Activated CD4-positive, alpha-beta T cell treated with anti-CD3 and anti-CD28 coated beads for 36 hours (primary cell): Measurements from ENCODE around the gene ATP1A1. TPM values are rescaled to one million over a fixed set of nuclear protein-coding genes. Genes with fewer than 3 reads are reported as not detected.
A peak's percentile ranks its signal among the peaks of the same experiment; 100 is the strongest.

ENCODE experiments used
- ATAC-seq: fragments of 200-7000 bp; cut with Tn5 transposase; one replicate; pipeline ENCODE4 v1.10.0; 2021; ENCODE audit warnings: mild to moderate bottlenecking, moderate library complexity
- CTCF ChIA-PET: fragments of 350-600 bp; sonication (Branson Sonifier 250); formaldehyde crosslinking; loops from one replicate; lab custom pipeline; 2021; ENCODE audit warnings: antibody characterized with exemption; lab: Charles Lee
- POLR2A ChIA-PET: fragments of 350-600 bp; sonication (Branson Sonifier 250); formaldehyde crosslinking; loops from one replicate; lab custom pipeline; 2021; ENCODE audit warnings: antibody characterized with exemption, inconsistent platforms; lab: Charles Lee
- DNase-seq: peaks from one replicate; pipeline ENCODE4 v3.0.0-alpha.2; 2020
- H3K27ac Mint-ChIP-seq: one replicate; pipeline ENCODE4 v1.8.0; 2021; ENCODE audit warnings: mixed read lengths
- H3K27me3 Mint-ChIP-seq: one replicate; pipeline ENCODE4 v1.8.0; 2021; ENCODE audit warnings: mixed read lengths
- H3K36me3 Mint-ChIP-seq: one replicate; pipeline ENCODE4 v1.8.0; 2021; ENCODE audit warnings: low read depth, mixed read lengths
- H3K4me1 Mint-ChIP-seq: one replicate; pipeline ENCODE4 v1.8.0; 2021; ENCODE audit warnings: mixed read lengths
- H3K4me3 Mint-ChIP-seq: one replicate; pipeline ENCODE4 v1.8.0; 2021; ENCODE audit warnings: mild to moderate bottlenecking, moderate library complexity, mixed read lengths
- H3K9me3 Mint-ChIP-seq: one replicate; pipeline ENCODE4 v1.8.0; 2021; ENCODE audit warnings: low read depth, mixed read lengths
- intact Hi-C, 2 experiments: fragments of 100-400 bp; cut with DNase I in 1 of 2; cut with micrococcal nuclease in 1 of 2; formaldehyde crosslinking; loops; one replicate each; pipeline versions ENCODE4 v1.14.2 to v1.15.1; 2022 to 2024; cut with DNase I, micrococcal nuclease
- total RNA-seq, 2 experiments: library from RNA; stranded (reverse); gene quantifications; one replicate each; pipeline ENCODE4 v1.2.3, GENCODE V29; 2021

The ATP1A1 gene
- total RNA-seq, 2 experiments from 2014 or later: 247 to 257 TPM

DNA sequence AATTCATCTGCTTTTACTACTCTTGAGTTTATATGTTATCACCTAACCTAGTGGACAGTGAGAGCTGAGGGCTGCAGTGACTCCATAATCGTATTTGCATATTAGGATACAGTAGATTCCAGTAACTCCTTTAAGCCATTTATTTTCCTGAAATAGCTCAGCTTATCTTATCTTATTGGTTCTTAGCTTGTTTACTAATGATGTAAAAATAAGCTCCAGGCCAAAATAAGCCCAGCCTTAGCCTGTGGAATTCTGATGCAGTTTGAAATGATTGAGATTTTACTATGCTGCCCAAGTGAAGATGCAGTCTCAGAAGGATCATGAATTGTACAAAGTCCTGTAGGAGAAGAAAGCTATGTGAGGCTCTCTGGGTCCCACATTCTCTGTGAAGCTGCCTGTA lies 18.1 kb downstream of the ATP1A1 start:
- Mint-ChIP-seq H3K4me3 (no peak overlapping the region), H3K27me3 (no peaks in the 10 kb centered on the region), H3K4me1 (peaks cover 55% of the 10 kb centered on the region), H3K27ac (peak overlapping the region; percentile 73), H3K36me3 (peaks cover 79% of the 10 kb centered on the region), H3K9me3 (no peaks in the 10 kb centered on the region)
- no peak for DNase-seq
- no peak for ATAC-seq
- POLR2A ChIA-PET: interaction anchor here (0.7 kb wide), 1 partner anchor 346 kb away, joined by 4 read pairs; no protein-coding TSS in a partner anchor
- intact Hi-C loops: no loop called here
- CTCF ChIA-PET: interaction anchor here (0.7 to 1.8 kb wide), 7 partner anchors 8 to 222 kb away, joined by 3 to 11 read pairs (median 3); no protein-coding TSS in a partner anchor

DNA sequence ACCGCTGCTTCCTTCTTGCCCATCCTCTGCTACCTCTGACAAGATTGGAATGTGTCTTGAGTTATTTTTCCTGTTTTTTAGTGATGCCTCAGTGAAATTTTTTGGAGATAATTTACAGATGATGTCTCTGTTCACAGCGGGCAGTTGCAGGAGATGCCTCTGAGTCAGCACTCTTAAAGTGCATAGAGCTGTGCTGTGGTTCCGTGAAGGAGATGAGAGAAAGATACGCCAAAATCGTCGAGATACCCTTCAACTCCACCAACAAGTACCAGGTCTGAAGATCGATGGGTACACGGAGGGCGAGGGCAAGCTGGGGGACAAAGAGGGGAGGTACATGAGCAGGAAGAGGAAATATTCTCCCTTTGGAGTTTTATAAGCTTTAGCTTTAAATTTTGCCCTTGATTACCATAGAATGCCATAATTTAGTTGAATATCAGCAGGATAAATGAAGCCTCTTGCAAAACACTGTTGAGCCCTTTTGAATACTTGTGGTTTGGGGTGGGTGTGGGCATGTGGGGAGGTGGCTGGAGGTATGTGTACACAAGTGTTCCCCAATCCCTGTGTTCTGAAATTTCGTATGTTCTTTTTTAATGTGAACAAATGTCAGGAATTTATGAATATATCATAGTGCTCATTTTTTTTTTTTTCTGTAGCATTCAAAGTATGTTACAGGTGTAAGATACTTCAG lies 19.8 kb downstream of the ATP1A1 start:
- Mint-ChIP-seq H3K27ac (peak overlapping the region; percentile 60), H3K9me3 (no peaks in the 10 kb centered on the region), H3K27me3 (no peaks in the 10 kb centered on the region), H3K36me3 (peaks cover 80% of the 10 kb centered on the region), H3K4me1 (peaks cover 44% of the 10 kb centered on the region), H3K4me3 (no peak overlapping the region)
- POLR2A ChIA-PET: no interaction called here
- intact Hi-C loops: no loop called here
- ATAC-seq: no peak
- CTCF ChIA-PET: interaction anchor here (1.1 to 1.8 kb wide), 3 partner anchors 18 to 697 kb away, joined by 3 to 11 read pairs (median 3); no protein-coding TSS in a partner anchor
- DNase-seq: no peak

DNA sequence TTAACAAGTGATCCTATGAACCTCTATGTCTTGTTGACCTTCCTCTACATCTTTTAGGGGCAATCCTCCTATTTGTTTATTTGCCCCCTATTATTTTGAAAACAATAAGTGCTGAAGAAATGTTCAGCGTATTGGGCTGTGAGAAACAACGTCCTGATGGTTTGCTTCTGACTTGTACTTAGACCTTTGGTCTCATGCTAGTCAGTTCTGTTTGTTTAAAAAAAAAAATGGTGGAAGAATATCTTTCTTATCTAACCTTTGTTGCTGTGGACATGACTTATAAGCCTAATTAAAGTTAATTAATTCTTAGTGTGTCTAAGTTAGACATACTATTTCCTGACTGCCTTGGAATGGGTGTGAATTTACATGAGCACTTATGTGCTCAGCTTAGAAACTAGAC lies 20.7 kb downstream of the ATP1A1 start:
- Mint-ChIP-seq H3K36me3 (peaks cover 80% of the 10 kb centered on the region), H3K4me3 (no peak overlapping the region), H3K27me3 (no peaks in the 10 kb centered on the region), H3K9me3 (no peaks in the 10 kb centered on the region), H3K27ac (peak overlapping the region; percentile 29), H3K4me1 (peaks cover 35% of the 10 kb centered on the region)
- ATAC-seq (no peak), DNase-seq (no peak)
- intact Hi-C loops: no loop called here
- ChIA-PET POLR2A (no interaction called here), CTCF (interaction anchor here (1.1 kb wide), 1 partner anchor 11 kb away, joined by 5 read pairs; no protein-coding TSS in a partner anchor)

DNA sequence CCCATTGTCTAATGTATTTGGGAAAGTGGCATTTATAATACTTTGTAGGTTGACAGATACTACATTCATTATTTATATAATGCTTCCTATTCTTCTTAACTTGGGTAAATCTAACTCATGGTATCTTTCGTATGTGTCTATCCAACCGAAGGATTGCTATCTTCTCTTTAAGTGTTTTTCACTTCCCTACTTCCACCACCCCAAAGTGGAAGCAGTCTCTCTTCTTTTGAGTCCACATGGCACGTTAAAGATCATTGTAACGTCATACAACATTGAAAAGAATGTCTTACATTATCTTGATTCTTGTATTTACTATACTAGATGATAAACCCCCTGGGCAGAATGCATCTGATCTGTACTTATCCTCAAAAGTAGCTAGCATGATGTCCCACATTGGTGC lies 21.2 kb downstream of the ATP1A1 start:
- CTCF ChIA-PET: interaction anchor here (1.1 kb wide), 1 partner anchor 10 kb away, joined by 5 read pairs; no protein-coding TSS in a partner anchor
- ATAC-seq: no peak
- Mint-ChIP-seq H3K4me3 (no peak overlapping the region), H3K27ac (no peak overlapping the region), H3K36me3 (peaks cover 80% of the 10 kb centered on the region), H3K4me1 (peaks cover 30% of the 10 kb centered on the region), H3K27me3 (no peaks in the 10 kb centered on the region), H3K9me3 (no peaks in the 10 kb centered on the region)
- POLR2A ChIA-PET: no interaction called here
- intact Hi-C loops: no loop called here
- no peak for DNase-seq

DNA sequence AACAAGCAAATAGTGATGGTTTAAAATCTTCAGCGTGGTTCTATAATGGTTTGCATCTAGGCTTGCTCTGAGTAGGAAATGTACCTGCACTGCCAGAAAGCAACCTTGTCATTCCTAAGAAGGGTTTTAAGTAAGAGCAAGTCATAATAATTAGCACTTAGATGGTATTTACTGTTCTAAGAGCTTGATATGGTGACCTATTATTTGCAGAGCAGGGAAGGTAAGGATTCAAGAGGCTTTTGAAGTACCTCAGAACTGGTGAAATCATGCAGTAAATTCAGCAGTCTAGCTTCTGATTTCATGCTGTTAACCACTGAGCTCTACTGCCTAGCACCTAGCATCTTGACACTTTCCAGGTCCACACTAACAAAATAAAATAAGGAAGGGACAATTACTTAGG lies 23.7 kb downstream of the ATP1A1 start:
- DNase-seq: no peak
- CTCF ChIA-PET: interaction anchor here (1.3 kb wide), 1 partner anchor 13 kb away, joined by 3 read pairs; no protein-coding TSS in a partner anchor
- H3K9me3 Mint-ChIP-seq: no peaks in the 10 kb centered on the region
- H3K27me3 Mint-ChIP-seq: no peaks in the 10 kb centered on the region
- ATAC-seq: no peak
- POLR2A ChIA-PET: no interaction called here
- intact Hi-C loops: no loop called here
- peak overlapping the region; percentile 63 for H3K27ac Mint-ChIP-seq
- H3K4me3 Mint-ChIP-seq: no peak overlapping the region
- H3K36me3 Mint-ChIP-seq: peaks cover 81% of the 10 kb centered on the region
- peaks cover 13% of the 10 kb centered on the region for H3K4me1 Mint-ChIP-seq

DNA sequence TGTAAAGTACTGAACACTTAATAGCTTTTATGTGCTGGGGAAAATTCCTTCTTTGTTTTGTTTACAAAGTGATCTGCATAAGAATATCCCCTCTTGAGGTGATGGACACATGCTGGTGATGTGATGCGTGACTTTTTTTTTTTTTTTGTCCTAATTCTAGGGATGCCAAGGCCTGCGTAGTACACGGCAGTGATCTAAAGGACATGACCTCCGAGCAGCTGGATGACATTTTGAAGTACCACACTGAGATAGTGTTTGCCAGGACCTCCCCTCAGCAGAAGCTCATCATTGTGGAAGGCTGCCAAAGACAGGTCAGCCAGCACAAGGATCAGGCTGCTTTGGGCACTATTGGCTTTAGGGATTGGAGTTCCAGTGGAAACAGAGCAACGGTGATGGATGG lies 24.7 kb downstream of the ATP1A1 start:
- Mint-ChIP-seq H3K36me3 (peaks cover 82% of the 10 kb centered on the region), H3K27ac (no peak overlapping the region), H3K4me1 (peaks cover 7% of the 10 kb centered on the region), H3K9me3 (no peaks in the 10 kb centered on the region), H3K4me3 (no peak overlapping the region), H3K27me3 (no peaks in the 10 kb centered on the region)
- ChIA-PET CTCF (interaction anchor here (0.6 to 2.2 kb wide), 3 partner anchors 12 to 189 kb away, joined by 3 to 5 read pairs (median 4); no protein-coding TSS in a partner anchor), POLR2A (interaction anchor here (0.6 kb wide), 1 partner anchor 58 kb away, joined by 3 read pairs; no protein-coding TSS in a partner anchor)
- intact Hi-C loops: loop anchor here in 1 of 2 experiments (2.0 kb wide), 1 partner anchor 17 kb away; no protein-coding TSS in a partner anchor
- ATAC-seq: no peak
- no peak for DNase-seq

DNA sequence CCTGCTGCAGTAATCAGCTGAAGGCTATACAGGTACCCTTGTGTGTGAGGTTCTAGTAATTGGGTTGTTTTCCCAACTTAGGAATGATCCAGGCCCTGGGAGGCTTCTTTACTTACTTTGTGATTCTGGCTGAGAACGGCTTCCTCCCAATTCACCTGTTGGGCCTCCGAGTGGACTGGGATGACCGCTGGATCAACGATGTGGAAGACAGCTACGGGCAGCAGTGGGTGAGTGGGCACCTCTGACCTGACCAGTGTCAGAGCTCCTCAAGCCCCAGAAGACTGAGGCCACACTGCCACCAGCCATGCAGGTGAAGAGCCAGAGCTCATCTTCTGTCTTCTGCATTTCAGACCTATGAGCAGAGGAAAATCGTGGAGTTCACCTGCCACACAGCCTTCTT lies 27.7 kb downstream of the ATP1A1 start:
- Mint-ChIP-seq H3K36me3 (peaks cover 89% of the 10 kb centered on the region), H3K27ac (peak overlapping the region; percentile 4), H3K27me3 (no peaks in the 10 kb centered on the region), H3K4me3 (no peak overlapping the region), H3K9me3 (no peaks in the 10 kb centered on the region), H3K4me1 (peaks cover 9% of the 10 kb centered on the region)
- ATAC-seq (no peak), DNase-seq (no peak)
- intact Hi-C loops: no loop called here
- CTCF ChIA-PET: interaction anchor here (0.7 to 1.6 kb wide), 5 partner anchors 10 to 85 kb away, joined by 3 to 4 read pairs (median 4); no protein-coding TSS in a partner anchor
- POLR2A ChIA-PET: no interaction called here

DNA sequence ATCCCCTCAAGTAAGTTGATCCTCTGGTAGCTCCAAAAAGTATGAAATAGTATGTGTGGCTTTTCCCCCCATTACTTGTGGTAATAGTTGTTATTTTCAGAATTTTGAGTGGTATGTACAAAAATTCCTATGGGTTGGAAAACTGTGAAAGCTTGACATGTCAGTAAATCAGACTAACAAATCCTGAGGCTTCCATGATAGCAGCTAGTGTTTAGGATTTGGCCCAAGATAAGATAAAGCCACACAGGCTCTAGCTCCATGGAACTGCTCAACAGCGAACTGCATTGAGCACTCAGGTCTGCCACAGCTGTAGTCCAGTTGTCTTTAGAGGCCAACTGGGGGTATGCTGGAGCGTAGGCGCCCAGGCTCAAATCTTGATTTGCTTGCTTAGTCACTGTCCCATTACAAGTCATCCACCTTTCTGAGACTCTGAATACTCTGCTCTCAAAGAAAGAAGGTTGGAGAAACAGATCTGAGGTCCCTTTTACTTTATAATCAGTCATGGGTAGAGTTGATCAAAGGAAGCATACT lies 28.7 kb downstream of the ATP1A1 start:
- intact Hi-C loops: no loop called here
- ATAC-seq (no peak), DNase-seq (no peak)
- POLR2A ChIA-PET: no interaction called here
- Mint-ChIP-seq H3K4me3 (no peak overlapping the region), H3K4me1 (peaks cover 9% of the 10 kb centered on the region), H3K27me3 (no peaks in the 10 kb centered on the region), H3K27ac (peak overlapping the region; percentile 61), H3K9me3 (no peaks in the 10 kb centered on the region), H3K36me3 (peaks cover 90% of the 10 kb centered on the region)
- CTCF ChIA-PET: interaction anchor here (1.1 to 1.6 kb wide), 6 partner anchors 9 to 263 kb away, joined by 3 to 5 read pairs (median 4); no protein-coding TSS in a partner anchor

DNA sequence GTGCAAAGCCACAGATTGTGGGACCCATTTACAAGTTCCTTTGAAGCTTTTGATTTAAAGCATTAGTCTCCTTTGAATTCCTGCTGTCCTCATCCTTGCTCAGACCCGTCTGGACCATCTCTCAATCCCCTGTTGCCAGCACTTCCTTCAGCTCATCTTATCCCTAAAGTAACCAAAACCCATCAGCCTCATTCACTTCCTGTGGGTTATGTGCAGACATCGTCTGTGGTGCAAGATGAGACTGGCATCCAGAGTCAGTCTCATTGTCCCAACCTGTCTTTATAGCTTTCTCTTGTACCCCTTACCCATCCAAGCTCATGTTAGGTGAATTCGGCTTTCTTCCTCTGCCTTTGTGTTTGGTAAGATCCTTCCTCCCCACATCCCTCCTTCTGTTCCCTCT lies 29.3 kb downstream of the ATP1A1 start:
- Mint-ChIP-seq H3K9me3 (no peaks in the 10 kb centered on the region), H3K36me3 (peaks cover 89% of the 10 kb centered on the region), H3K4me1 (peaks cover 9% of the 10 kb centered on the region), H3K27ac (peak overlapping the region; percentile 62), H3K27me3 (no peaks in the 10 kb centered on the region), H3K4me3 (no peak overlapping the region)
- no peak for DNase-seq
- ChIA-PET POLR2A (no interaction called here), CTCF (interaction anchor here (0.7 to 1.3 kb wide), 5 partner anchors 10 to 263 kb away, joined by 3 to 5 read pairs (median 4); no protein-coding TSS in a partner anchor)
- no peak for ATAC-seq
- intact Hi-C loops: no loop called here

DNA sequence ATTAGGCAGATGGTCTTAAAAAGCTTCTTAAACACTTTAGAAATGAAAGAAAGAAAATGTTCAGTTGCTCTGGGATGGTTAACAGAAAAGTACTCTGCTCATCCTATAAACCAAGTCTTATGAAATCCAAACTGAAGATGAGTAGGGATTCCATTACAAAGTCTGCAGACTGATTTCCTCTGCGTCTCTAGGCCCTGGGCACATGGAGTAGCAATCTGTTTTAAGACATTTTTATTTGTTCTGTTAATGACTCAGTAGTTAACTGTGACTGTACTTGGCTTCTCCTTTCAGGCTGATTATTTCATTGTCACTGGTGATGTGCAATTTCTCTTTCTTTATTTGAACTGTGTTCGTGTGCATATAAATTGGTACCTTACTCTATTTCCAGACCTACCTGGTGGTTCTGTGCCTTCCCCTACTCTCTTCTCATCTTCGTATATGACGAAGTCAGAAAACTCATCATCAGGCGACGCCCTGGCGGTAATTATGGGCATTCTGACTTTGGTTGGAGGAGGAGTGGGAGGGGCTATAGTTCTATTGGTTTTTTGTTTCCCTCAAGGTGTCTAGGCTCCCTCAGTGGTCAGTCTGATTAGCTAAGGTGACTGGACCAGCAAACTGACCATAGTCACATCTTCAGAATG lies 30.6 kb downstream of the ATP1A1 start:
- ATAC-seq (no peak), DNase-seq (no peak)
- H3K4me3 Mint-ChIP-seq: no peak overlapping the region
- intact Hi-C loops: no loop called here
- peak overlapping the region; percentile 26 for H3K27ac Mint-ChIP-seq
- H3K9me3 Mint-ChIP-seq: no peaks in the 10 kb centered on the region
- H3K27me3 Mint-ChIP-seq: no peaks in the 10 kb centered on the region
- POLR2A ChIA-PET: interaction anchor here (0.5 kb wide), 1 partner anchor 177 kb away, joined by 6 read pairs; no protein-coding TSS in a partner anchor
- peaks cover 15% of the 10 kb centered on the region for H3K4me1 Mint-ChIP-seq
- CTCF ChIA-PET: interaction anchor here (1.0 kb wide), 1 partner anchor 10 kb away, joined by 5 read pairs; no protein-coding TSS in a partner anchor
- peaks cover 81% of the 10 kb centered on the region for H3K36me3 Mint-ChIP-seq

DNA sequence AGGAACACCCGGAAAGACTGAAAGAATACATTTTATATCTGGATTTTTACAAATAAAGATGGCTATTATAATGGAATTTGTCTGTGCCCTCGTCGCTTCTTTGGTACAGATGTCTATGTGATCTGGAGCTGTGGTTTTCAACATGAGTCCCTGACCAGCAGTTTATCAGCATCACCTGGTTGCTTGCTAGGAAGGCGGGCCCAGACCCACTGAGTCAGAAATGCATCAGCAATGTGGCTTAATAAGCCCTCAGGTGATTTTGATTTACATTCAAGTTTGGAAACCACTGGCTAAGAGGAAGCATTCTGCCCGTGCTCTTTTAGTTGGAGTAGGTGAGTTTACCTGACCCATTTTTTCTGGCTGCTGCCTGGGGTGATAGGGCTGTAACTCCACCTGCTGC lies 31.7 kb downstream of the ATP1A1 start:
- intact Hi-C loops: no loop called here
- CTCF ChIA-PET: interaction anchor here (1.0 kb wide), 1 partner anchor 11 kb away, joined by 5 read pairs; no protein-coding TSS in a partner anchor
- H3K27me3 Mint-ChIP-seq: no peaks in the 10 kb centered on the region
- no peaks in the 10 kb centered on the region for H3K9me3 Mint-ChIP-seq
- H3K27ac Mint-ChIP-seq: peak overlapping the region; percentile 38
- DNase-seq (no peak), ATAC-seq (no peak)
- peaks cover 22% of the 10 kb centered on the region for H3K4me1 Mint-ChIP-seq
- H3K36me3 Mint-ChIP-seq: peaks cover 72% of the 10 kb centered on the region
- POLR2A ChIA-PET: no interaction called here
- no peak overlapping the region for H3K4me3 Mint-ChIP-seq
